ENCODE data around the gene NOX3. TPM values are rescaled to one million over a fixed set of nuclear protein-coding genes. Genes with fewer than 3 reads are reported as not detected.

NOX3 gene
- total and polyA plus RNA-seq, 2 of the 8 experiments (the other 6 are each of a cell fraction or from before 2014, with no cell fraction given) = not detected

GRCh38 chr6:155372256-155372655 is 83.4 kb downstream of the NOX3 start:
- H4K20me1 ChIP-seq (replicated peaks in 1 of 2; ENCODE audit: control insufficient read depth in 1 of 2, insufficient read depth in 2 of 2, low read length in 2 of 2) = no peaks in the 10 kb centered on the region
- ChIA-PET CTCF (ENCODE audit: partially characterized antibody) (interaction anchor here (0.6 kb wide), 1 partner anchor 865 kb away, joined by 3 read pairs; no protein-coding TSS in a partner anchor), POLR2A (ENCODE audit: partially characterized antibody) (no interaction called here)
- no peaks in the 10 kb centered on the region for H3K79me2 ChIP-seq (ENCODE audit: control insufficient read depth in 1 of 2, insufficient read depth in 2 of 2, low read length in 2 of 2)
- no peak overlapping the region for H3K14ac ChIP-seq (ENCODE audit: insufficient read length)
- H3K27ac ChIP-seq (ENCODE audit: low read depth, low read length) = no peak overlapping the region
- H4K5ac ChIP-seq (ENCODE audit: insufficient read length, low read depth, low read length) = no peak overlapping the region
- no peak for DNase-seq (ENCODE audit: low read depth in 1 of 2, low spot score in 2 of 2)
- no peak overlapping the region for H3K4me2 ChIP-seq (ENCODE audit: insufficient read depth in 1 of 2, low read depth in 2 of 2, low read length in 2 of 2)
- no peak overlapping the region for H2BK20ac ChIP-seq (ENCODE audit: low read length)
- no peak overlapping the region for H4K8ac ChIP-seq (ENCODE audit: extremely low read depth, insufficient read depth, low read length)
- H2BK12ac ChIP-seq (ENCODE audit: low read depth, low read length) = no peak overlapping the region
- H3K79me1 ChIP-seq (ENCODE audit: low read depth, low read length) = no peaks in the 10 kb centered on the region
- no peaks in the 10 kb centered on the region for H3K27me3 ChIP-seq (replicated peaks in 1 of 4; ENCODE audit: control insufficient read depth in 3 of 4, extremely low read depth in 1 of 4, insufficient read depth in 3 of 4, low read length in 3 of 4)
- no peak overlapping the region for H3K4ac ChIP-seq (replicated peaks; ENCODE audit: insufficient read length, low read depth, low read length)
- TF ChIP-seq RNF2 (IDR thresholded peaks at IDR 0.05; ENCODE audit: borderline replicate concordance, low read depth, low read length, missing control alignments, poor library complexity, severe bottlenecking) (no peak), SIN3A (conservative IDR thresholded peaks at IDR 0.05 in 1 of 2, IDR thresholded peaks at IDR 0.05 in 1 of 2; ENCODE audit: low read depth in 1 of 2, low read length in 2 of 2) (no peak), SAP30 (IDR thresholded peaks at IDR 0.05; ENCODE audit: insufficient read depth, insufficient replicate concordance, low read length) (no peak), SP4 (IDR thresholded peaks at IDR 0.05; ENCODE audit: low read length) (no peak), CREB1 (IDR thresholded peaks at IDR 0.05) (no peak), SIX5 (IDR thresholded peaks at IDR 0.05; ENCODE audit: low read depth, low read length) (no peak), RBBP5 (IDR thresholded peaks at IDR 0.05; ENCODE audit: borderline replicate concordance, low read depth, low read length) (no peak)
- no peaks in the 10 kb centered on the region for H3K4me1 ChIP-seq (replicated peaks in 1 of 4; ENCODE audit: control insufficient read depth in 3 of 4, insufficient read depth in 4 of 4, low read length in 3 of 4)
- 91% methylated on average over 4 of the region's 4 CpGs; no CpG with 5 or more reads in 1 of the 2 experiments for WGBS, 2 experiments (ENCODE audit: extremely low coverage in 1 of 2, insufficient coverage in 1 of 2, insufficient read length in 1 of 2, insufficient replicate concordance in 2 of 2, low coverage in 1 of 2, low lambda C conversion rate in 2 of 2, missing lambda C conversion rate in 1 of 2)
- no peaks in the 10 kb centered on the region for H3K36me3 ChIP-seq (ENCODE audit: control insufficient read depth in 2 of 4, insufficient read depth in 4 of 4, low read length in 3 of 4)
- no peak overlapping the region for H3K9ac ChIP-seq (replicated peaks in 1 of 4; ENCODE audit: extremely low read depth in 1 of 4, low read depth in 3 of 4, low read length in 3 of 4)
- no peak overlapping the region for H4K91ac ChIP-seq (replicated peaks; ENCODE audit: insufficient read length, low read length)
- H3K18ac ChIP-seq (ENCODE audit: extremely low read depth, low read length) = no peak overlapping the region
- H2AK5ac ChIP-seq (ENCODE audit: low read depth, low read length) = no peak overlapping the region
- no peak overlapping the region for H2AFZ ChIP-seq (ENCODE audit: low read length)
- H3K9me3 ChIP-seq (ENCODE audit: insufficient read depth in 2 of 2, low read depth in 1 of 2, low read length in 1 of 2) = no peaks in the 10 kb centered on the region
- H3K23ac ChIP-seq (ENCODE audit: insufficient read length) = no peak overlapping the region
- H3K56ac ChIP-seq (replicated peaks; ENCODE audit: insufficient read length, low read depth, low read length) = no peak overlapping the region
- no peak overlapping the region for H3K4me3 ChIP-seq (ENCODE audit: extremely low read depth in 1 of 4, insufficient read depth in 2 of 4, low read depth in 3 of 4, low read length in 4 of 4)
- H2BK5ac ChIP-seq (ENCODE audit: low read depth, low read length) = no peak overlapping the region
- no peak overlapping the region for H2BK120ac ChIP-seq (replicated peaks; ENCODE audit: low read depth, low read length)
- FAIRE-seq = no peak
- no peaks in the 10 kb centered on the region for H3K23me2 ChIP-seq (ENCODE audit: low read depth, low read length)
- no peak overlapping the region for H2BK15ac ChIP-seq (ENCODE audit: low read length)
